ENCODE results near the gene TBXAS1. TPM values are rescaled to one million over a fixed set of nuclear protein-coding genes. Genes with fewer than 3 reads are reported as not detected.
A peak's percentile ranks its signal among the peaks of the same experiment; 100 is the strongest.

Gene TBXAS1
- total RNA-seq, 3 donors from 2014 or later (not counting 1 experiment from before 2014, with no cell fraction given) = 72.7 to 110 (median 88.7) TPM

DNA sequence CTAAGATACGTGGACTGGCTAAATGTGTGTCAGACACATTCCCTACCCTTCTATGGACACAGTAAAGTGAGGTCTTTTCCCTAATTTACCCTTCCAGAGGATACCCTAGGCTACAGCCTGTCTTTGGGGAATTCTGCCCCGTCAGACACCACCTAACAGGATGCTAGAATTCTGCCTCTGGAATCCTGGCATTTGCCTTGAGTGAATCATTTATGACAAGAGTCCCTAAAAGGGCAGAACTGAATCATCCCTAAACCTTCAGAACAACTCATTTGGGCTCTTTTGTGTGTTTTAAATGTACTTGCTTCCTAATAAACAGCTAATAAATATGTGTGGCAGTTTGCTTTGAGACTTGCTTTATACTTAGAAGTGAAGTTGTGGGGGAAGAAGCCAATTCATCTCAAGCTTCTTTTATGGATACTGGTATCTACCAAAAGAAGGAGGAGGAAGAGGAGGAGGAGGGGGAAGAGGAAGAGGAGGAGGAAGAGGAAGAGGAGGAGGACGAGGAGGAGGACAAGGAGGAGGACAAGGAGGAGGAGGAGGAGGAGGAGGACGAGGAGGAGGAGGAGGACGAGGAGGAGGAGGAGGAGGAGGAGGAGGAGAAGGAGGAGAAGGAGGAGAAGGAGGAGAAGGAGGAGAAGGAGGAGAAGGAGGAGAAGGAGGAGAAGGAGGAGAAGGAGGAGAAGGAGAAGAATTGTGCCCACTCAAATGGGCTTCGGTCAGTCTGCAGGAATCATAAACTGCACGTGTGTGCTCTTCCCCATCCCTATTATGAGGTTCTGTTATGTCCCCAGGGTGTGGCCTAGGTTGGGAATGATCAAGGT, 206.5 kb downstream of the TBXAS1 start:
- no peak overlapping the region for H3K4me3 Mint-ChIP-seq

GRCh38 chr7:140036224-140036962, 207.3 kb downstream of the TBXAS1 start:
- Mint-ChIP-seq H3K4me3 (no peak overlapping the region), H3K9me3 (no peaks in the 10 kb centered on the region), H3K36me3 (peaks cover 6% of the 10 kb centered on the region), H3K4me1 (peaks cover 11 to 21% of the 10 kb centered on the region in 2 donors), H3K27ac (peak overlapping the region; percentile 51 to 56), H3K27me3 (ENCODE audit: low read depth in 2 of 2) (no peaks in the 10 kb centered on the region)
- H3K36me3 ChIP-seq (ENCODE audit: control insufficient read depth, insufficient read depth, low read length) = peaks cover 61% of the 10 kb centered on the region
- TF ChIP-seq CTCF (IDR thresholded peaks at IDR 0.05) = no peak
- H3K4me3 ChIP-seq (ENCODE audit: low read length) = no peak overlapping the region
- no peak overlapping the region for H3K27ac ChIP-seq (ENCODE audit: low read length)
- ATAC-seq (peak; percentile 71 to 84 (median 77)), DNase-seq (peak in 1 of 2 donors; percentile 21)
- WGBS (ENCODE audit: insufficient coverage) = 18% methylated on average over 10 of the region's 11 CpGs
- intact Hi-C loops (cut with micrococcal nuclease) = no loop called here
- H3K27me3 ChIP-seq (ENCODE audit: control insufficient read depth, insufficient read depth, low read length) = no peaks in the 10 kb centered on the region
- no peaks in the 10 kb centered on the region for H3K9me3 ChIP-seq (ENCODE audit: control insufficient read depth, insufficient read depth, low read length)
- peaks cover 11% of the 10 kb centered on the region for H3K4me1 ChIP-seq (ENCODE audit: control insufficient read depth, insufficient read depth, low read length)

More for the DNA sequence above, 206.5 kb downstream of the TBXAS1 start:
- Mint-ChIP-seq H3K4me1 (peaks cover 11 to 21% of the 10 kb centered on the region in 2 donors), H3K27me3 (ENCODE audit: low read depth in 2 of 2) (no peaks in the 10 kb centered on the region), H3K27ac (peak overlapping the region in 1 of 2 donors; percentile 54), H3K9me3 (no peaks in the 10 kb centered on the region), H3K36me3 (no peaks in the 10 kb centered on the region)
- no peak overlapping the region for H3K4me3 ChIP-seq (ENCODE audit: low read length)
- peaks cover 11% of the 10 kb centered on the region for H3K4me1 ChIP-seq (ENCODE audit: control insufficient read depth, insufficient read depth, low read length)
- no peak overlapping the region for H3K27ac ChIP-seq (ENCODE audit: low read length)
- no peaks in the 10 kb centered on the region for H3K27me3 ChIP-seq (ENCODE audit: control insufficient read depth, insufficient read depth, low read length)
- intact Hi-C loops (cut with micrococcal nuclease) = no loop called here
- 89% methylated on average over 4 of the region's 7 CpGs for WGBS (ENCODE audit: insufficient coverage)
- ATAC-seq (no peak), DNase-seq (no peak)
- H3K9me3 ChIP-seq (ENCODE audit: control insufficient read depth, insufficient read depth, low read length) = no peaks in the 10 kb centered on the region
- TF ChIP-seq CTCF (IDR thresholded peaks at IDR 0.05) = no peak
- H3K36me3 ChIP-seq (ENCODE audit: control insufficient read depth, insufficient read depth, low read length) = peaks cover 55% of the 10 kb centered on the region

GRCh38 chr7:140039066-140039465, 210.0 kb downstream of the TBXAS1 start:
- no peak overlapping the region for H3K27ac Mint-ChIP-seq
- intact Hi-C loops (cut with micrococcal nuclease) = no loop called here
- peaks cover 10% of the 10 kb centered on the region for H3K36me3 Mint-ChIP-seq
- Histone ChIP-seq H3K9me3 (ENCODE audit: control insufficient read depth, insufficient read depth, low read length) (no peaks in the 10 kb centered on the region), H3K27me3 (ENCODE audit: control insufficient read depth, insufficient read depth, low read length) (no peaks in the 10 kb centered on the region), H3K27ac (ENCODE audit: low read length) (no peak overlapping the region), H3K36me3 (ENCODE audit: control insufficient read depth, insufficient read depth, low read length) (peaks cover 60% of the 10 kb centered on the region), H3K4me3 (ENCODE audit: low read length) (no peak overlapping the region), H3K4me1 (ENCODE audit: control insufficient read depth, insufficient read depth, low read length) (peaks cover 11% of the 10 kb centered on the region)
- H3K4me3 Mint-ChIP-seq = no peak overlapping the region
- 98% methylated on average over 3 of the region's 7 CpGs for WGBS (ENCODE audit: insufficient coverage)
- peaks cover 11 to 16% of the 10 kb centered on the region in 2 donors for H3K4me1 Mint-ChIP-seq
- ATAC-seq = no peak
- TF ChIP-seq CTCF (IDR thresholded peaks at IDR 0.05) = no peak
- H3K9me3 Mint-ChIP-seq = no peaks in the 10 kb centered on the region
- no peak for DNase-seq
- no peaks in the 10 kb centered on the region for H3K27me3 Mint-ChIP-seq (ENCODE audit: low read depth in 2 of 2)

All from natural killer cell (primary cell).